NCI-H2029 treated with DMSO at 0.1 percent for 48 hours (cell line): ENCODE data around the gene LAGE3.
A peak's percentile ranks its signal among the peaks of the same experiment; 100 is the strongest.

ENCODE experiments used
- DNase-seq: peaks from one replicate; lab custom pipeline; 2025; lab: John Stamatoyannopoulos, UW

LAGE3 gene

GRCh38 chrX:154435171-154435733, 43.8 kb downstream of the LAGE3 start:
- DNase-seq, result no peak

- DNase-seq, result no peak
These were observed 44.5 kb downstream of the LAGE3 start for GRCh38 chrX:154434394-154435168.

GRCh38 chrX:154433605-154434004, 45.5 kb downstream of the LAGE3 start:
- no peak for DNase-seq

- no peak for DNase-seq
These were observed 46.9 kb downstream of the LAGE3 start for GRCh38 chrX:154432210-154432609.

GRCh38 chrX:154431341-154431740, 47.7 kb downstream of the LAGE3 start:
- DNase-seq, result no peak

GRCh38 chrX:154430916-154431315, 48.2 kb downstream of the LAGE3 start:
- DNase-seq, result no peak

GRCh38 chrX:154430479-154430878, 48.6 kb downstream of the LAGE3 start:
- DNase-seq, result no peak

GRCh38 chrX:154429711-154430110, 49.4 kb downstream of the LAGE3 start:
- no peak for DNase-seq

GRCh38 chrX:154428176-154429171, 50.6 kb downstream of the LAGE3 start, which contains the start of gene ATP6AP1:
TSS of gene ATP6AP1 (plus strand) at chrX:154428677. CDS start at chrX:154428693, 16 bp downstream.
- peak; percentile 42 for DNase-seq
